IMR-90 (cell line): ENCODE data around the gene INTS3. TPM values are rescaled to one million over a fixed set of nuclear protein-coding genes. Genes with fewer than 3 reads are reported as not detected.

Experiments used
- ATAC-seq: fragments of 200-7000 bp; cut with Tn5 transposase; 2 replicates; pipeline ENCODE4 v1.9.1; 2020; ENCODE audit warnings: low read depth, mild to moderate bottlenecking, moderate library complexity
- BruUV-seq: library from RNA; stranded (reverse); fragments of 400-500 nt; replicated peaks from 2 replicates; lab custom pipeline; 2021; lab: Mats Ljungman, UMichigan
- CTCF ChIA-PET: fragments of 300-600 bp; formaldehyde crosslinking; extraction: SDS; loops from one replicate; lab custom pipeline; 2021; ENCODE audit warnings: antibody characterized with exemption; lab: Yijun Ruan, JAX
- POLR2A ChIA-PET: fragments of 300-600 bp; sonication (Branson Sonifier 250); formaldehyde crosslinking; loops from one replicate; lab custom pipeline; 2022; ENCODE audit warnings: antibody characterized with exemption; ENCODE audit not compliant: unreplicated experiment; lab: Charles Lee
- DNase-seq: peaks from one replicate; pipeline ENCODE4 v3.0.0; 2013
- H2AFZ ChIP-seq: replicated peaks from 2 replicates; pipeline ENCODE3; 2013; ENCODE audit warnings: low read length, mild to moderate bottlenecking; ENCODE audit not compliant: poor library complexity
- H2AK5ac ChIP-seq: 2 replicates; pipeline ENCODE4 v1.6.1; 2013; ENCODE audit warnings: low read depth, low read length, inconsistent platforms
- H2AK9ac ChIP-seq: replicated peaks from 2 replicates; pipeline ENCODE3; 2013; ENCODE audit warnings: mild to moderate bottlenecking, low read depth, low read length, moderate library complexity; ENCODE audit not compliant: poor library complexity
- H2BK120ac ChIP-seq: 2 replicates; pipeline ENCODE4 v1.6.1; 2013; ENCODE audit warnings: low read depth, low read length, inconsistent platforms
- H2BK15ac ChIP-seq: 3 replicates; pipeline ENCODE4 v1.6.1; 2013; ENCODE audit warnings: low read depth, low read length, inconsistent platforms
- H2BK20ac ChIP-seq: 2 replicates; pipeline ENCODE4 v1.6.1; 2013; ENCODE audit warnings: low read depth, mild to moderate bottlenecking, inconsistent platforms, low read length, moderate library complexity
- H2BK5ac ChIP-seq: 2 replicates; pipeline ENCODE4 v1.6.1; 2013; ENCODE audit warnings: mild to moderate bottlenecking, low read depth, low read length, inconsistent platforms; ENCODE audit not compliant: poor library complexity, severe bottlenecking
- H3K14ac ChIP-seq: replicated peaks from 2 replicates; pipeline ENCODE4 v1.6.1; 2013; ENCODE audit warnings: low read depth, low read length, inconsistent platforms
- H3K18ac ChIP-seq: 2 replicates; pipeline ENCODE4 v1.6.1; 2013; ENCODE audit warnings: low read depth, low read length, control low read depth
- H3K23ac ChIP-seq: 2 replicates; pipeline ENCODE4 v1.6.1; 2013; ENCODE audit warnings: low read depth, low read length, inconsistent platforms
- H3K27ac ChIP-seq: 2 replicates; pipeline ENCODE4 v1.5.1; 2013; ENCODE audit warnings: mild to moderate bottlenecking, control low read depth, low read length; ENCODE audit not compliant: insufficient read depth
- H3K27me3 ChIP-seq: 2 replicates; pipeline ENCODE4 v1.6.1; 2013; ENCODE audit warnings: low read length; ENCODE audit not compliant: control insufficient read depth, insufficient read depth
- H3K36me3 ChIP-seq: 2 replicates; pipeline ENCODE4 v1.6.1; 2013; ENCODE audit warnings: low read length, mixed read lengths; ENCODE audit not compliant: control insufficient read depth, insufficient read depth
- H3K4ac ChIP-seq: 2 replicates; pipeline ENCODE4 v1.6.1; 2013; ENCODE audit warnings: low read depth, low read length, inconsistent platforms
- H3K4me1 ChIP-seq: 2 replicates; pipeline ENCODE4 v1.6.1; 2013; ENCODE audit warnings: low read length, mixed read lengths; ENCODE audit not compliant: control insufficient read depth, insufficient read depth
- H3K4me2 ChIP-seq: 2 replicates; pipeline ENCODE4 v1.6.1; 2013; ENCODE audit warnings: low read depth, mild to moderate bottlenecking, control low read depth, low read length, moderate library complexity
- H3K4me3 ChIP-seq: 2 replicates; pipeline ENCODE4 v1.5.1; 2013; ENCODE audit warnings: low read depth, mild to moderate bottlenecking, control low read depth, low read length, moderate library complexity; ENCODE audit not compliant: insufficient read depth
- H3K56ac ChIP-seq: 2 replicates; pipeline ENCODE4 v1.6.1; 2013; ENCODE audit warnings: low read length, inconsistent platforms; ENCODE audit not compliant: insufficient read depth; ENCODE audit errors: extremely low read depth
- H3K79me1 ChIP-seq, 2 experiments: 2 replicates each; pipeline ENCODE4 v1.6.1; 2013; ENCODE audit warnings: low read length in 2 of 2, inconsistent platforms in 1 of 2, low read depth in 1 of 2
- H3K9ac ChIP-seq: 2 replicates; pipeline ENCODE4 v1.6.1; 2013; ENCODE audit warnings: low read depth, low read length, control low read depth
- H3K9me1 ChIP-seq: 2 replicates; pipeline ENCODE4 v1.6.1; 2013; ENCODE audit warnings: low read length, inconsistent platforms; ENCODE audit not compliant: insufficient read depth
- H3K9me3 ChIP-seq: 2 replicates; pipeline ENCODE4 v1.6.1; 2013; ENCODE audit warnings: low read length; ENCODE audit not compliant: control insufficient read depth, insufficient read depth
- H4K20me1 ChIP-seq: 2 replicates; pipeline ENCODE4 v1.6.1; 2013; ENCODE audit warnings: low read length, inconsistent platforms; ENCODE audit not compliant: insufficient read depth
- H4K5ac ChIP-seq: 2 replicates; pipeline ENCODE4 v1.6.1; 2013; ENCODE audit warnings: mild to moderate bottlenecking, low read depth, low read length, control low read depth
- H4K8ac ChIP-seq, 2 experiments: 2 replicates each; pipeline ENCODE4 v1.6.1; 2013; ENCODE audit warnings: low read depth in 2 of 2, low read length in 2 of 2, control low read depth in 1 of 2, inconsistent platforms in 1 of 2
- H4K91ac ChIP-seq: 2 replicates; pipeline ENCODE4 v1.6.1; 2013; ENCODE audit warnings: low read depth, low read length, inconsistent platforms; ENCODE audit not compliant: insufficient read depth
- CEBPB ChIP-seq: IDR thresholded peaks from 2 replicates; pipeline ENCODE4 v1.6.1; 2012; ENCODE audit warnings: low read depth, low read length, improper control_type of control experiment
- CHD1 ChIP-seq: IDR thresholded peaks from 2 replicates; pipeline ENCODE4 v1.6.1; 2012; ENCODE audit warnings: low read depth, low read length, improper control_type of control experiment
- CTCF ChIP-seq: conservative IDR thresholded peaks from 2 replicates; pipeline ENCODE4 v1.5.1; 2012; ENCODE audit warnings: mild to moderate bottlenecking, low read depth, low read length, improper control_type of control experiment
- ELK1 ChIP-seq: fragments of 150-350 bp; IDR thresholded peaks from 2 replicates; pipeline ENCODE4 v1.6.1; 2016; ENCODE audit warnings: low read depth, mild to moderate bottlenecking, low read length, moderate library complexity, borderline replicate concordance
- MAFK ChIP-seq: IDR thresholded peaks from 2 replicates; pipeline ENCODE4 v1.6.1; 2012; ENCODE audit warnings: low read depth, low read length, improper control_type of control experiment
- MXI1 ChIP-seq: IDR thresholded peaks from 2 replicates; pipeline ENCODE4 v1.6.1; 2012; ENCODE audit warnings: low read depth, mild to moderate bottlenecking, low read length, moderate library complexity, borderline replicate concordance
- POLR2A ChIP-seq: IDR thresholded peaks from 2 replicates; pipeline ENCODE4 v1.6.1; 2012; ENCODE audit warnings: mild to moderate bottlenecking, low read depth, low read length
- WGBS, 2 experiments: methylation state at CpG; one replicate each; pipeline versions ENCODE4 v1.1.5 to v1.1.7; 2013; ENCODE audit warnings: missing lambda C conversion rate in 2 of 2; ENCODE audit not compliant: insufficient read length in 1 of 2; ENCODE audit errors: extremely low coverage in 2 of 2; 5-methylcytosine and 5-hydroxymethylcytosine counted together
- dilution Hi-C: fragments of 300-500 bp; cut with HindIII; formaldehyde crosslinking; loops from one replicate; pipeline ENCODE4 v1.14.3; 2018; ENCODE audit warnings: low sequenced_read_pairs; ENCODE audit not compliant: unreplicated experiment
- in situ Hi-C: fragments of 300-500 bp; cut with MboI; formaldehyde crosslinking; loops from 3 replicates; pipeline ENCODE4 v1.14.3; 2019; ENCODE audit warnings: low sequenced_read_pairs, inconsistent platforms, mixed read lengths
- intact Hi-C: fragments of 100-400 bp; cut with micrococcal nuclease; formaldehyde crosslinking; loops from 2 replicates; pipeline ENCODE4 v1.10.0; 2022
- polyA plus RNA-seq, 3 experiments: library from polyadenylated mRNA; depleted of rRNA; stranded (reverse); fragments of >200 nt; gene quantifications; 2 replicates each; pipeline ENCODE4 v1.2.3, GENCODE V29; 2012; ENCODE audit warnings: low replicate concordance in 1 of 3
- total RNA-seq: library from RNA; depleted of rRNA; stranded (reverse); fragments of >200 nt; gene quantifications from 2 replicates; pipeline ENCODE4 v1.2.3, GENCODE V29; 2012
- TF ChIP-seq, protein P1 (sequence below): fragments of 150-350 bp; IDR thresholded peaks from 2 replicates; pipeline ENCODE4 v1.6.1; 2017; ENCODE audit warnings: mild to moderate bottlenecking, antibody characterized with exemption, low read length, low read depth

Gene INTS3
- total and polyA plus RNA-seq, 2 of the 4 experiments (the other 2 are of a cell fraction), result 33.5 to 59.4 TPM

DNA sequence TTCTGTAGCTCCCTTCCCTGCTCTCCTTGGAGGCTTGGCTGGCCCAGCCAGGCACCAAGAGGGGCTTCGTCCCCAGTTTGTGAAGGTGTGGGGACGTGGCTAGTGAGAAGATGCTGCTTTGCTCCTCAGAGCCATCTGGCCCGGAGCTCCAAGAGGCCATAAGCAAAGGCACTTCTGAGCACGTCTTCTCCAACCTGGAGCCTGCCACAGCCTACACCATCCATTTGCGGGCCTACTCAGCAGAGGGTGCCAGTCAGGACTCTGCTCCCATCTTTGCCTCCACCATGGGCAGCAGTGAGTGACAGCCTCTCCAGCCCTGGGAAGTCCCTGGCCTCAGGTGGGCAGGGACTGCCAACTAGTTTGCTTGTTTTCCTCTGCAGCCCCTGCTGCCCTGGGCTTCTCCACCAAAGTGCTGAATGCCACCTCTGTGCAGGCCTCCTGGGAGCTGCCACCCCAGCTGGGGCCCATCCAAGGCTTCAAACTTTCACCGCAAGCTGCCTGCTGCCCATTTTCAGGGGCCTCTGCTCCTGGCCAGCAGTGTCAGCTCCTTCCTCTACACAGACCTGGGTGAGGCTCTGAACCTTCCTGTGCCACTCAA is 73.3 kb downstream of the INTS3 start (continued):
- no peak for TF ChIP-seq ELK1

DNA sequence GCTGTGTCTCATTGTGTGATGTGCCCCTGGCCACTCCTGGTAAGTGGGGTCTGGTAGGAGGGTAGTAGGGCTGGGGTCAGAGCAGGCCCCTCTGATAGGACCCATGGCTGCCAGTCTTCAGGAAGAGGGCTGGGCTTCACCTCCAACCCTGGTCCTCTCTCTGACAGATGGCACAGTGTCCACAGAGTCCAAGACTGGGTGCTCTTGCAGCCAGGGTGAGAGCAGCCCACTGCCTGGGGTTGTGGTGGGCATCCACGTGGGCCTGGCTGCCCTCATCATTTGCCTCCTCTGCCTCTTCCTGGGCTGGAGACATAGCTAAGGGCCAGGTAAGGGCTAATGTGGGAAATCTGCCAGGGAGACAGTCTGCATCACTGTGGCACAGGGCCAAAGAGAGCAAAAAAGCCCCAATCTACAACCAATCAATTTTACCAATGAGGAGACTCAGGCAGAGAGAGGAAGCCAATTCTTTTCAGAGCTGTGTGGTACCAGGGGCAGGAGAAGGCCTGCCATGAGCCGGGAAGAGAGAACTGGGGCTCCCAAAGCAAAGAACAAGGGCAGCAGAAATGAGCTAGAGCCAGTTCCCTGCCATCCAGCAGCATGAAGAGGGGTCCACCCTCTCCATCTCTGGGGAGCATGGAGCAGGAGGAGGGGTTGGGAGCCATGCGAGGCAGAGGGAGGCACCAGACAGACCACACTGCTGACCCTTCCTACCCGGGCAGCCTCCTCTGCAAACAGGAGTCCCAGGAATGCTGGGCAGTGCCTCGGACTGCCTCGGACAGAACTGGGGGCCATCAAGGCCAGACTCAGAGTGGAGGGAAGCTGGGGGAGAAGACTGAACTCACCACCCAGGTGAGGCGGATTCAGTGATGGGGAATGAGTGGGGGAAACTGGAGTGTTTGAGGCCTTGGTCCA is 74.2 kb downstream of the INTS3 start:
- Histone ChIP-seq H3K9ac (no peak overlapping the region), H3K27me3 (no peaks in the 10 kb centered on the region), H4K5ac (no peak overlapping the region), H2AK5ac (no peak overlapping the region), H3K4ac (no peak overlapping the region), H4K8ac (no peak overlapping the region), H2BK15ac (no peak overlapping the region), H2BK120ac (no peak overlapping the region), H3K56ac (no peak overlapping the region), H4K91ac (no peak overlapping the region), H3K14ac (no peak overlapping the region), H2AK9ac (peak overlapping the region; percentile 34), H3K9me1 (0 out of 2 replicates have a peak, but pooled peaks cover 6% of the 10 kb centered on the region), H3K4me3 (no peak overlapping the region), H3K79me1 (0 out of 4 replicates have a peak, but pooled peaks cover 2 to 4% of the 10 kb centered on the region in 2 experiments), H2AFZ (no peak overlapping the region), H4K20me1 (no peaks in the 10 kb centered on the region), H3K18ac (no peak overlapping the region), H3K4me1 (0 out of 2 replicates have a peak, but pooled peaks cover 3% of the 10 kb centered on the region), H3K27ac (no peak overlapping the region), H3K4me2 (no peak overlapping the region), H3K9me3 (no peaks in the 10 kb centered on the region), H2BK20ac (no peak overlapping the region), H3K23ac (no peak overlapping the region), H2BK5ac (no peak overlapping the region), H3K36me3 (peaks cover 7% of the 10 kb centered on the region)
- in situ Hi-C loops, result no loop called here
- no peak for ATAC-seq
- ChIA-PET POLR2A (no interaction called here), CTCF (no interaction called here)
- intact Hi-C loops, result no loop called here
- BruUV-seq, result no TSS peak
- no CpG with 5 or more reads among the region's 7 CpGs for whole genome bisulfite sequencing, 2 experiments
- dilution Hi-C loops, result loop anchor here (25.0 kb wide), 1 partner anchor 110 kb away; the partner anchor contains the start of gene GATAD2B
- no peak for DNase-seq
- TF ChIP-seq ELK1, result no peak
- TF ChIP-seq CHD1, result no peak
- TF ChIP-seq MAFK, result no peak
- TF ChIP-seq POLR2A, result no peak
- no peak for TF ChIP-seq CEBPB
- TF ChIP-seq, protein P1, sequence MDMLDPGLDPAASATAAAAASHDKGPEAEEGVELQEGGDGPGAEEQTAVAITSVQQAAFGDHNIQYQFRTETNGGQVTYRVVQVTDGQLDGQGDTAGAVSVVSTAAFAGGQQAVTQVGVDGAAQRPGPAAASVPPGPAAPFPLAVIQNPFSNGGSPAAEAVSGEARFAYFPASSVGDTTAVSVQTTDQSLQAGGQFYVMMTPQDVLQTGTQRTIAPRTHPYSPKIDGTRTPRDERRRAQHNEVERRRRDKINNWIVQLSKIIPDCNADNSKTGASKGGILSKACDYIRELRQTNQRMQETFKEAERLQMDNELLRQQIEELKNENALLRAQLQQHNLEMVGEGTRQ, result no peak
- no peak for TF ChIP-seq MXI1
- TF ChIP-seq CTCF, result no peak
